Measurements from ENCODE around the gene RAP1GAP2.
"Not testable (repeated sequence)": the region's sequence is repeated elsewhere in the genome, so short reads cannot be mapped to it uniquely, and the experiment has no call there.

The RAP1GAP2 gene

GRCh38 chr17:2971851-2972250 is 175.6 kb downstream of the RAP1GAP2 start:
- DNase-seq (ENCODE audit: low read depth) = no peak

- no peak for DNase-seq (ENCODE audit: low read depth)
Measured at GRCh38 chr17:2972749-2973148, 176.5 kb downstream of the RAP1GAP2 start.

- DNase-seq (ENCODE audit: low read depth) = no peak
Measured at GRCh38 chr17:2974347-2974746, 178.1 kb downstream of the RAP1GAP2 start.

GRCh38 chr17:2975469-2975958 is 179.3 kb downstream of the RAP1GAP2 start:
- DNase-seq (ENCODE audit: low read depth) = no peak

GRCh38 chr17:2977157-2977556 is 180.9 kb downstream of the RAP1GAP2 start:
- DNase-seq (ENCODE audit: low read depth) = no peak

GRCh38 chr17:2978116-2978515 is 181.9 kb downstream of the RAP1GAP2 start:
- no peak for DNase-seq (ENCODE audit: low read depth)

GRCh38 chr17:2978991-2979390 is 182.8 kb downstream of the RAP1GAP2 start:
- no peak for DNase-seq (ENCODE audit: low read depth)

GRCh38 chr17:2980211-2980903 is 184.1 kb downstream of the RAP1GAP2 start:
- no peak for DNase-seq (ENCODE audit: low read depth)

GRCh38 chr17:2980904-2981246 is 184.6 kb downstream of the RAP1GAP2 start:
- no peak for DNase-seq (ENCODE audit: low read depth)

- DNase-seq (ENCODE audit: low read depth) = no peak
Measured at GRCh38 chr17:2981325-2981724, 185.1 kb downstream of the RAP1GAP2 start.

GRCh38 chr17:2982854-2983253 is 186.6 kb downstream of the RAP1GAP2 start:
- DNase-seq (ENCODE audit: low read depth) = no peak

- DNase-seq (ENCODE audit: low read depth) = no peak
Measured at GRCh38 chr17:2983255-2983654, 187.0 kb downstream of the RAP1GAP2 start.

GRCh38 chr17:2985318-2985717 is 189.1 kb downstream of the RAP1GAP2 start:
- DNase-seq (ENCODE audit: low read depth) = no peak

- DNase-seq (ENCODE audit: low read depth) = no peak
Measured at GRCh38 chr17:2986925-2987324, 190.7 kb downstream of the RAP1GAP2 start.

GRCh38 chr17:2989396-2989795 is 193.2 kb downstream of the RAP1GAP2 start:
- DNase-seq (ENCODE audit: low read depth) = not testable (repeated sequence)

- no peak for DNase-seq (ENCODE audit: low read depth)
Measured at GRCh38 chr17:2989855-2990254, 193.6 kb downstream of the RAP1GAP2 start.

- no peak for DNase-seq (ENCODE audit: low read depth)
Measured at GRCh38 chr17:2990396-2990795, 194.2 kb downstream of the RAP1GAP2 start.

GRCh38 chr17:2991396-2992180 is 195.3 kb downstream of the RAP1GAP2 start:
- DNase-seq (ENCODE audit: low read depth) = not testable (repeated sequence)

GRCh38 chr17:2994441-2994840 is 198.2 kb downstream of the RAP1GAP2 start:
- no peak for DNase-seq (ENCODE audit: low read depth)

GRCh38 chr17:2995377-2995776 is 199.1 kb downstream of the RAP1GAP2 start:
- DNase-seq (ENCODE audit: low read depth) = no peak

GRCh38 chr17:2995886-2996809 is 199.9 kb downstream of the RAP1GAP2 start:
- DNase-seq (ENCODE audit: low read depth) = no peak

All from stimulated activated CD8-positive, alpha-beta memory T cell treated with anti-CD3 and anti-CD28 coated beads, Interleukin-12 subunit alpha, Interleukin-12 subunit beta, amount 100 ng/mL, for 1 hour (primary cell).